Fibroblast of lung (primary cell): ENCODE results near the gene ANKRD40. TPM values are rescaled to one million over a fixed set of nuclear protein-coding genes. Genes with fewer than 3 reads are reported as not detected.
A peak's percentile ranks its signal among the peaks of the same experiment; 100 is the strongest.

Experiments used
- DNase-seq, 2 donors: peaks; one replicate each; pipeline versions ENCODE4 v3.0.0 to v3.0.0-alpha.2; 2010; ENCODE audit warnings: low read depth in 2 of 2
- H2AFZ ChIP-seq: 2 replicates; pipeline ENCODE4 v1.5.1; 2012; ENCODE audit warnings: low read length, control low read depth, inconsistent platforms
- H3K27ac ChIP-seq: 2 replicates; pipeline ENCODE4 v1.5.1; 2011; ENCODE audit warnings: low read length, control low read depth; ENCODE audit not compliant: insufficient read depth
- H3K27me3 ChIP-seq: 2 replicates; pipeline ENCODE4 v1.5.1; 2011; ENCODE audit warnings: mild to moderate bottlenecking, low read length; ENCODE audit not compliant: control insufficient read depth, insufficient read depth
- H3K36me3 ChIP-seq: 2 replicates; pipeline ENCODE4 v1.5.1; 2011; ENCODE audit warnings: low read length; ENCODE audit not compliant: control insufficient read depth, insufficient read depth
- H3K4me1 ChIP-seq: 2 replicates; pipeline ENCODE4 v1.5.1; 2011; ENCODE audit warnings: low read length; ENCODE audit not compliant: control insufficient read depth, insufficient read depth; ENCODE audit errors: extremely low read depth
- H3K4me2 ChIP-seq: 2 replicates; pipeline ENCODE4 v1.5.1; 2011; ENCODE audit warnings: low read length, control low read depth; ENCODE audit not compliant: insufficient read depth; ENCODE audit errors: extremely low read depth
- H3K4me3 ChIP-seq, 4 experiments: fragments of 200-600 bp in 1 of 4; sonication (generic) in 1 of 4; replicated peaks in 1 of 4; 2 replicates each; pipeline ENCODE4 v1.5.1; 2011 to 2016; ENCODE audit warnings: low read length in 4 of 4, low read depth in 3 of 4, mild to moderate bottlenecking in 3 of 4, control low read depth in 2 of 4, inconsistent platforms in 1 of 4, mixed read lengths in 1 of 4; ENCODE audit not compliant: insufficient read depth in 1 of 4; ENCODE audit errors: control extremely low read depth in 1 of 4
- H3K79me2 ChIP-seq: 2 replicates; pipeline ENCODE4 v1.5.1; 2012; ENCODE audit warnings: mild to moderate bottlenecking, low read length, inconsistent platforms; ENCODE audit not compliant: control insufficient read depth, insufficient read depth
- H3K9ac ChIP-seq: 2 replicates; pipeline ENCODE4 v1.5.1; 2011; ENCODE audit warnings: mild to moderate bottlenecking, low read length, control low read depth; ENCODE audit not compliant: insufficient read depth
- H3K9me3 ChIP-seq: 2 replicates; pipeline ENCODE4 v1.5.1; 2012; ENCODE audit warnings: low read depth, low read length; ENCODE audit not compliant: control insufficient read depth, insufficient read depth
- H4K20me1 ChIP-seq: 2 replicates; pipeline ENCODE4 v1.5.1; 2011; ENCODE audit warnings: low read length; ENCODE audit not compliant: control insufficient read depth, insufficient read depth; ENCODE audit errors: extremely low read depth
- CTCF ChIP-seq, 2 donors: IDR thresholded peaks in 1 of 2; conservative IDR thresholded peaks in 1 of 2; 1 replicate in 1 of 2; 2 replicates in 1 of 2; pipeline ENCODE4 v1.5.1; 2011 to 2012; ENCODE audit warnings: low read length in 2 of 2, control low read depth in 1 of 2, inconsistent platforms in 1 of 2, low read depth in 1 of 2, mild to moderate bottlenecking in 1 of 2
- EZH2 ChIP-seq: IDR thresholded peaks from 2 replicates; pipeline ENCODE4 v1.5.1; 2012; ENCODE audit warnings: low read length, control low read depth, mild to moderate bottlenecking; ENCODE audit errors: missing control alignments
- polyA plus RNA-seq, 2 donors: library from polyadenylated mRNA; depleted of rRNA in 1 of 2; stranded (reverse) in 1 of 2; unstranded in 1 of 2; fragments of >200 nt; gene quantifications; 2 replicates each; pipeline ENCODE4 v1.2.1, GENCODE V29; 2011 to 2012; ENCODE audit warnings: missing spikeins in 1 of 2
- total RNA-seq: library from RNA; depleted of rRNA; stranded (reverse); fragments of >200 nt; gene quantifications from 2 replicates; pipeline ENCODE4 v1.2.1, GENCODE V29; 2014

Gene ANKRD40
- total and polyA plus RNA-seq, 2 donors (not counting 1 experiment from before 2014, with no cell fraction given), result 34.5 to 59.9 TPM

- TF ChIP-seq CTCF (conservative IDR thresholded peaks at IDR 0.05 in 1 of 2, IDR thresholded peaks at IDR 0.05 in 1 of 2; ENCODE audit: low read depth in 1 of 2, low read length in 2 of 2) (no peak), EZH2 (no peak)
- Histone ChIP-seq H3K79me2 (peaks cover 49% of the 10 kb centered on the region), H3K4me3 (peak within 1 kb of the TSS; percentile 61 to 94 (median 90)), H2AFZ (peak within 1 kb of the TSS; percentile 95), H3K27ac (peak within 1 kb of the TSS; percentile 97), H3K36me3 (no peaks in the 10 kb centered on the region), H3K4me2 (peak within 1 kb of the TSS; percentile 98), H3K27me3 (no peaks in the 10 kb centered on the region), H3K9me3 (no peaks in the 10 kb centered on the region), H3K4me1 (peaks cover 11% of the 10 kb centered on the region), H4K20me1 (peaks cover 9% of the 10 kb centered on the region), H3K9ac (peak within 1 kb of the TSS; percentile 98)
- peak; percentile 91 to 94 for DNase-seq
Observed at GRCh38 chr17:50719144-50719923, 11.6 kb upstream of the ANKRD40 start, which contains the start of gene LUC7L3. TSS of gene LUC7L3 (plus strand) at chr17:50719603. CDS start at chr17:50719733, 130 bp downstream.

GRCh38 chr17:50715471-50715870, 7.8 kb upstream of the ANKRD40 start:
- Histone ChIP-seq H3K27me3 (no peaks in the 10 kb centered on the region), H3K9ac (no peak overlapping the region), H3K4me3 (no peak overlapping the region), H2AFZ (no peak overlapping the region), H3K36me3 (no peaks in the 10 kb centered on the region), H4K20me1 (peaks cover 2% of the 10 kb centered on the region), H3K4me1 (peaks cover 4% of the 10 kb centered on the region), H3K4me2 (no peak overlapping the region), H3K9me3 (no peaks in the 10 kb centered on the region), H3K27ac (no peak overlapping the region), H3K79me2 (peaks cover 11% of the 10 kb centered on the region)
- DNase-seq, result peak in 1 of 2 donors; percentile 69
- TF ChIP-seq CTCF (conservative IDR thresholded peaks at IDR 0.05 in 1 of 2, IDR thresholded peaks at IDR 0.05 in 1 of 2; ENCODE audit: low read depth in 1 of 2, low read length in 2 of 2) (no peak), EZH2 (no peak)

- TF ChIP-seq CTCF (conservative IDR thresholded peaks at IDR 0.05 in 1 of 2, IDR thresholded peaks at IDR 0.05 in 1 of 2; ENCODE audit: low read depth in 1 of 2, low read length in 2 of 2), result no peak
- no peak for TF ChIP-seq EZH2
Observed at GRCh38 chr17:50712641-50713040, 4.9 kb upstream of the ANKRD40 start.

More at GRCh38 chr17:50712641-50713040, 4.9 kb upstream of the ANKRD40 start:
- H3K4me2 ChIP-seq, result no peak overlapping the region
- no peak overlapping the region for H2AFZ ChIP-seq
- H3K36me3 ChIP-seq, result no peaks in the 10 kb centered on the region
- peaks cover 5% of the 10 kb centered on the region for H3K79me2 ChIP-seq
- no peaks in the 10 kb centered on the region for H4K20me1 ChIP-seq
- H3K9ac ChIP-seq, result no peak overlapping the region
- no peak overlapping the region for H3K4me3 ChIP-seq
- H3K27ac ChIP-seq, result no peak overlapping the region
- peaks cover 9% of the 10 kb centered on the region for H3K4me1 ChIP-seq
- no peaks in the 10 kb centered on the region for H3K9me3 ChIP-seq
- H3K27me3 ChIP-seq, result no peaks in the 10 kb centered on the region
- no peak for DNase-seq
